A673 (cell line): ENCODE data around the gene SHLD1. TPM values are rescaled to one million over a fixed set of nuclear protein-coding genes. Genes with fewer than 3 reads are reported as not detected.
"Not testable (repeated sequence)": the region's sequence is repeated elsewhere in the genome, so short reads cannot be mapped to it uniquely, and the experiment has no call there.

Experiments
- BruUV-seq: library from RNA; stranded (reverse); fragments of 400-500 nt; replicated peaks from 2 replicates; lab custom pipeline; 2021; lab: Mats Ljungman, UMichigan
- CTCF ChIA-PET: fragments of 300-600 bp; sonication (Branson Sonifier 250); formaldehyde crosslinking; loops from one replicate; lab custom pipeline; 2022; ENCODE audit warnings: antibody characterized with exemption; lab: Charles Lee
- POLR2A ChIA-PET: fragments of 300-600 bp; sonication (Branson Sonifier 250); formaldehyde crosslinking; loops from one replicate; lab custom pipeline; 2022; ENCODE audit warnings: antibody characterized with exemption; ENCODE audit not compliant: low non-redundant PET; lab: Charles Lee
- DNase-seq: peaks from one replicate; pipeline ENCODE4 v3.0.0-alpha.2; 2015; ENCODE audit warnings: low spot score
- H3K27ac ChIP-seq: fragments of 200-600 bp; sonication (generic); 2 replicates; pipeline ENCODE4 v1.5.1; 2016; ENCODE audit warnings: mixed run types, low read depth, mild to moderate bottlenecking, mixed read lengths, antibody characterized with exemption, low read length; ENCODE audit not compliant: poor library complexity, severe bottlenecking
- H3K27me3 ChIP-seq: fragments of 200-600 bp; sonication (generic); replicated peaks from 2 replicates; pipeline ENCODE4 v1.6.1; 2017; ENCODE audit warnings: mixed run types, low read depth, mild to moderate bottlenecking, mixed read lengths, antibody characterized with exemption, low read length; ENCODE audit not compliant: insufficient read depth, poor library complexity
- H3K36me3 ChIP-seq: fragments of 200-600 bp; sonication (generic); 2 replicates; pipeline ENCODE4 v1.6.1; 2016; ENCODE audit warnings: mixed run types, mild to moderate bottlenecking, mixed read lengths, antibody characterized with exemption, low read length; ENCODE audit not compliant: insufficient read depth, poor library complexity, severe bottlenecking
- H3K4me1 ChIP-seq: fragments of 200-600 bp; sonication (generic); 2 replicates; pipeline ENCODE4 v1.6.1; 2017; ENCODE audit warnings: mixed run types, mild to moderate bottlenecking, mixed read lengths, antibody characterized with exemption, low read length; ENCODE audit not compliant: insufficient read depth, poor library complexity, severe bottlenecking
- H3K4me3 ChIP-seq: fragments of 200-600 bp; sonication (generic); 2 replicates; pipeline ENCODE4 v1.5.1; 2016; ENCODE audit warnings: low read depth, mixed run types, mild to moderate bottlenecking, mixed read lengths, low read length; ENCODE audit not compliant: poor library complexity, severe bottlenecking
- H3K9me3 ChIP-seq: fragments of 200-600 bp; sonication (generic); 2 replicates; pipeline ENCODE4 v1.6.1; 2016; ENCODE audit warnings: mixed run types, low read depth, mild to moderate bottlenecking, mixed read lengths, antibody characterized with exemption, low read length; ENCODE audit not compliant: poor library complexity, severe bottlenecking
- EZH2 ChIP-seq: fragments of 200-600 bp; sonication (generic); IDR thresholded peaks from 2 replicates; pipeline ENCODE4 v1.6.1; 2017; ENCODE audit warnings: borderline replicate concordance, low read depth, mild to moderate bottlenecking, mixed read lengths, antibody characterized with exemption, low read length; ENCODE audit not compliant: poor library complexity, severe bottlenecking
- intact Hi-C: fragments of 100-400 bp; cut with micrococcal nuclease; formaldehyde crosslinking; loops from one replicate; pipeline ENCODE4 v1.10.0; 2022; ENCODE audit not compliant: unreplicated experiment
- total RNA-seq: library from RNA; stranded (reverse); gene quantifications from 2 replicates; pipeline ENCODE4 v1.2.3, GENCODE V29; 2021
- TF ChIP-seq, protein P1 (sequence below): fragments of 300-800, 200-600 bp; sonication (generic); conservative IDR thresholded peaks from 2 replicates; pipeline ENCODE4 v1.5.1; 2017; ENCODE audit warnings: low read depth, mild to moderate bottlenecking, antibody characterized with exemption, low read length, moderate library complexity, mixed read lengths

Gene SHLD1
- total RNA-seq, 1 experiment from 2014 or later: 5.8 TPM

DNA sequence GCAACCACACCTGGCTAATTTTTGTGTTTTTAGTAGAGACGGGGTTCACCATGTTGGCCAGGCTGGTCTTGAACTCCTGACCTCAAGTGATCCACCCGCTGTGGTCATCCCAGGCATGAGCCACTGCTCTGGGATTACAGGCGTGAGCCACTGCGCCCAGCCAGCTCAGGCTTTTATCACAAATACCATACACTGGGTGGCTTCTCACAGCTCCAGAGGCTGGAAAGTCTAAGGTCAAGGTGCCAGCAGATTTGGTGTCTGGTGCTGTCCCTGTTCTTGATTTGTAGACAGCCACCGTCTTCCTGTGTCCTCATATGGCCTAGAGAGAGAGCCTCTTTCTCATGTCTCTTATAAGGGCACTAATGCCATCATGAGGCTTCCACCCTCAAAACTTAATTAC is 25.9 kb downstream of the SHLD1 start:
- Histone ChIP-seq H3K4me3 (no peak overlapping the region), H3K4me1 (no peaks in the 10 kb centered on the region), H3K27ac (no peak overlapping the region), H3K36me3 (no peaks in the 10 kb centered on the region), H3K27me3 (no peaks in the 10 kb centered on the region), H3K9me3 (no peaks in the 10 kb centered on the region)
- ChIA-PET CTCF (no interaction called here), POLR2A (no interaction called here)
- intact Hi-C loops: no loop called here
- BruUV-seq: no TSS peak
- DNase-seq: no peak
- TF ChIP-seq, protein P1, sequence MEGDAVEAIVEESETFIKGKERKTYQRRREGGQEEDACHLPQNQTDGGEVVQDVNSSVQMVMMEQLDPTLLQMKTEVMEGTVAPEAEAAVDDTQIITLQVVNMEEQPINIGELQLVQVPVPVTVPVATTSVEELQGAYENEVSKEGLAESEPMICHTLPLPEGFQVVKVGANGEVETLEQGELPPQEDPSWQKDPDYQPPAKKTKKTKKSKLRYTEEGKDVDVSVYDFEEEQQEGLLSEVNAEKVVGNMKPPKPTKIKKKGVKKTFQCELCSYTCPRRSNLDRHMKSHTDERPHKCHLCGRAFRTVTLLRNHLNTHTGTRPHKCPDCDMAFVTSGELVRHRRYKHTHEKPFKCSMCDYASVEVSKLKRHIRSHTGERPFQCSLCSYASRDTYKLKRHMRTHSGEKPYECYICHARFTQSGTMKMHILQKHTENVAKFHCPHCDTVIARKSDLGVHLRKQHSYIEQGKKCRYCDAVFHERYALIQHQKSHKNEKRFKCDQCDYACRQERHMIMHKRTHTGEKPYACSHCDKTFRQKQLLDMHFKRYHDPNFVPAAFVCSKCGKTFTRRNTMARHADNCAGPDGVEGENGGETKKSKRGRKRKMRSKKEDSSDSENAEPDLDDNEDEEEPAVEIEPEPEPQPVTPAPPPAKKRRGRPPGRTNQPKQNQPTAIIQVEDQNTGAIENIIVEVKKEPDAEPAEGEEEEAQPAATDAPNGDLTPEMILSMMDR: no peak
- no peak for TF ChIP-seq EZH2

DNA sequence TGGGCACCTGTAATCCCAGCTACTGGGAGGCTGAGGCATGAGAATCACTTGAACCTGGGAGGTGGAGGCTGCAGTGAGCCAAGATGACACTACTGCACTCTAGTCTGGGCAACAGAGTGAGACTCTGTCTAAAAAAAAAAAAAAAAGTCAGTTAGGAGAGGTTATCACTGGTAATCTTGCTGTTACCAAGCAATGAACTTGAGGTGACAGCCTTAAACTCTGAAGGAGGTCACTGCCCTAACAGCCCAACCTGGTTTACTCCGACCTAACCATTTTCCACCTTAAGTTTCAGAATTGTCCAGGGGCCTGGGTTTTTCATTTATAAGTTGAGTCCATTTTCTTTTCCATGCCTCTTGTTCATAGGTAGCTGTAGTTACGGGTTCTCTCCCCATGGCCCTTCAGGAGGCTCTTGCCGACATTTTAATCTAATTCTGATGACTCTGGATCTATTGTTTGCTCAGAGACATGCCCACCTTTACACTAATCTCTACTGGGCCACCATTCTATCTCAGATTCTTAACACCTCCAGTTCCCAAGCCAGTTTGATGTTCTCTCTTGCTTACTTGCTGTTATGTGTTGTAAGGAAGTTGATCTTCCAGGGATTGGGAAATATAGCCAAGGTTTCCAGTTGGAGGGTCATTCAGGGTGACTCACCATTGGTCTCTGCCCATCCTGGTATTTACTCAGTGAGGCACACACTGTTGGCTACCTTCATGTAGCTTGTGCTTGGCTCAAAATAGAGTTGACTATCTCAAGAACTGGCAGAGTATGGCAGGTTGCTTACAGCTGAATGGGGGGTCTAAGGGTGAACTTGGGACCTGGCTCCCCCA is 29.1 kb downstream of the SHLD1 start:
- Histone ChIP-seq H3K36me3 (no peaks in the 10 kb centered on the region), H3K27me3 (no peaks in the 10 kb centered on the region), H3K9me3 (no peaks in the 10 kb centered on the region), H3K27ac (no peak overlapping the region), H3K4me3 (no peak overlapping the region), H3K4me1 (no peaks in the 10 kb centered on the region)
- TF ChIP-seq, protein P1: no peak
- no peak for TF ChIP-seq EZH2
- intact Hi-C loops: no loop called here
- POLR2A ChIA-PET: no interaction called here
- no peak for DNase-seq
- BruUV-seq: no TSS peak
- CTCF ChIA-PET: no interaction called here

DNA sequence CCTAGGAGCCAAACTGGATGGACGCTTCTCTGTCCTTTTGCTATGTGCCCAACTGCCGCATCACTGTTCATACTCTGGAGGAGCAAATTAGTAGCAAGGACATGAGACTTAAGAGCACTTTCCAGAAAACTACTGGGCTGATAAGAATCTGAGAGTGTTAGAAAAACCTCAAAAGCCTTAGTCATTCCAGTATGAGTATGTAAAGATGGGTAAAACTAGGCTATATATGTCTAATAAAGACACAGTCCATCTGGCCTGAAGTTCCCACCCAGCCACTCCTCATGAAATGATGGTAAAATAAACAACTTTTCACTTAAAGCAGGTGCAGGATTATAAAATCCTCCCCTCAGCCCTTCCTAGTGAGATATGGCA is 30.6 kb downstream of the SHLD1 start:
- H3K4me3 ChIP-seq: no peak overlapping the region
- no peak overlapping the region for H3K27ac ChIP-seq
- H3K9me3 ChIP-seq: no peaks in the 10 kb centered on the region
- intact Hi-C loops: no loop called here
- H3K4me1 ChIP-seq: no peaks in the 10 kb centered on the region
- no peaks in the 10 kb centered on the region for H3K27me3 ChIP-seq
- ChIA-PET POLR2A (no interaction called here), CTCF (no interaction called here)
- TF ChIP-seq EZH2: no peak
- TF ChIP-seq, protein P1: no peak
- DNase-seq: no peak
- no peaks in the 10 kb centered on the region for H3K36me3 ChIP-seq
- BruUV-seq: no TSS peak

DNA sequence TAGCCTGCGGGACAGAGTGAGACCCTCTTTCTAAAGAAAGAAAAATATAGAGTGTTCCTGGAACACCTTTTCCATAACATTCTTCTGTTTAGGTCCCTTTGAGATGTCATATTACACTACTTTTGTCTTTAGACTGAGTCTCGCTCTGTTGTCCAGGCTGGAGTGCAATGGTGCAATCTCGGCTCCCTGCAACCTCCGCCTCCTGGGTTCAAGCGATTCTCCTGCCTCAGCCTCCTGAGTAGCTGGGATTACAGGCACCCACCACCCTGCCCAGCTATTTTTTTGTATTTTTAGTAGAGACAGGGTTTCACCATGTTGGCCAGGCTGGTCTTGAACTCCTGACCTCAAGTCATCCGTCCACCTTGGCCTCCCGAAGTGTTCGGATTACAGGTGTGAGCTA is 31.2 kb downstream of the SHLD1 start:
- intact Hi-C loops, H3K4me1 ChIP-seq, CTCF ChIA-PET, POLR2A ChIA-PET, DNase-seq, H3K4me3 ChIP-seq, H3K27ac ChIP-seq, H3K36me3 ChIP-seq, H3K9me3 ChIP-seq, H3K27me3 ChIP-seq, BruUV-seq: not testable (repeated sequence)
